Measurements from ENCODE around the gene CCDC180. TPM values are rescaled to one million over a fixed set of nuclear protein-coding genes. Genes with fewer than 3 reads are reported as not detected.
"Not testable (repeated sequence)": the region's sequence is repeated elsewhere in the genome, so short reads cannot be mapped to it uniquely, and the experiment has no call there.

Gene CCDC180
- total RNA-seq, 2 donors from 2014 or later = 3.2 to 4.9 TPM

DNA sequence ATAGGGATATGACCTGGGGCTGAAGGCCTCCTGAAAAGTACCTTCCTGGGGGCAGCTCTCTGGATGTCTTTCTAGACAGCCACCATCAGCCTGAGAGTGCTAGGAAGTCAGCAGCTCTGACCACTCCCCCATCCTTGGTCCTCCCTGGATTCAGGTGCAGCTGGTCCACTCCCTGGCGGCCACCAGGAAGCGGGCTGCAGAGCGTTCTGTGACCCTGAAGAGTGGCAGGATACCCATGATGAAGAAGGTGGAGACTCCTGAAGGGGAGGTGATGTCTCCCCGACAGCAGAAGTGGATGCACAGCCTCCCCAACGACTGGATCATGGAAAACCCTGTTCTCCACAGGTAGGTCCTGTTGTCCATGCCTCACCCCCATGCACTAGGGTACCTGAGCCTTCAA lies 1.8 kb downstream of the CCDC180 start:
- intact Hi-C loops (cut with DNase I) = no loop called here
- no peak for DNase-seq (ENCODE audit: low spot score)

DNA sequence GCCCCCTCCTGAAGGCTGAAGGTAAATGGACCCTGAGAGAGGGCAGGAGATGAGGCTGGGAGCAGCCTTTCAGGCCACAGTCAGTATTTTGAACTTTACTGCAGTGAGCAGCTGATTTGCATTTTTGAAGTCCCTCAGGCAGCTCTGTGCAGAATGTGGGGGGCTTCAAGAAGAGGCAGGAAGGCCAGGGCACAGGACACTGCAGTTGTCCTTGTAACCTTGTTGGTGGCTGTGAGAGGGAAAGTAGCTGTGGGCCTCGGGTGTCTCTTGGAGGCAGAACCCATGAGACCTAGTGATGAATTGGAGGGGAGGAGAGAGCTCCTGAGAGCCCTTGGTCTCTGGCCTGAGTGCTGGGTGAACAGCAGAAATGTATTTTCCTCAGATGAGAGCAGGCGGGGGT lies 2.6 kb downstream of the CCDC180 start:
- intact Hi-C loops (cut with DNase I) = no loop called here
- DNase-seq (ENCODE audit: low spot score) = no peak

- intact Hi-C loops (cut with DNase I) = no loop called here
- DNase-seq (ENCODE audit: low spot score) = no peak
These were observed 3.4 kb downstream of the CCDC180 start for GRCh38 chr9:97310896-97311295.

DNA sequence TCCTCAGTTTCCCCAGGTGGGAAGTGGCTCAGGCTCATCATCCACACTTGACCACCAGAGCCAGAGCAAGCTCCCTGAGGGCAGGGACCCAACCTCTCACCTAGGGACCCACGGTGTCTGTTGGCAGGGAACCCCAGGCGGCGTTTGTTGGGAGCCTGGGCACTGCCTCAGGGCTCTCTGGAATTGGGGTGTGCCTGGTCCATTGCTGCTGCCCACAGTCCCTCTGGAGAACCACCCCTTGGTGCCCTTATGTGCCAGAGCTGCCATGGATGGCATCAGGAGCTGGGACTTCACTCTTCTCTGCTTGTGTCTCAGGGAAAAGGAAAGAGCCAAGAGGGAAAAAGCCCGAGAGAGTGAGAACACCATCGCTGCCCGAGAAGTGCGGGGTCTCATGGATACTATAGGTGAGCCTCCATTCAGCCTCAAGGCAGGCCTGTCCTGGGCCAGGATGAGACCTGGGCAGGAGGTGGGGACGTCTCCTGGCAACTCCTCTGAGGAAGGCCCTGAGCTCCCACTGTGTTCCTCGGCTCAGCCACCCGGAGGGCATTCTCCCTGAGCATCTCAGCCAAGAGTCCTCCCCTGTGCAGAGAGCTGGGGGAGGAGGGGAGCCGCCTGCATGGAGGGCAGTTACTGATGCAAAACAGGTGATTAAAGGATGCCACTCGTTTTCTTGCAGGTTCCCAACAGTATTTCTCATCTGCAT lies 4.5 kb downstream of the CCDC180 start:
- intact Hi-C loops (cut with DNase I) = no loop called here

DNA sequence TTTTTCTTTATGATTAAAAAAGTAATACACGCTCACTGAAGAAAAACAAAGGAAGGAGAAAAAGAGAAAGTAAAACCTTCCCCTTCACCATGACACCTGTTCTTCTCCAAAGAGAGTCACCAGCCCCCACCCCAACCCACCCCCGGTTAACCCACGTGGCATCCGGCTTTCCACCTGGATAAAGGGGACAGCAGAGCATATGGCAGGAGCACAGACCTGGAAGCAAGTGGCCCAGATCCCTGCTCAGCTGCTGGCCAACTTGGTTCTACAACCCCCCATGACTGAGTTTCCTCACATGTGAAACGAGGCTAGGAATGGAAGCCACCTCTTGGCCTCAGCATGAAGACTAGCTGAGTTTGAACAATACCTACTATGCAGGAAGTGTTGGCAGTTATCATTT lies 5.1 kb downstream of the CCDC180 start:
- DNase-seq (ENCODE audit: low spot score) = no peak
- intact Hi-C loops (cut with DNase I) = no loop called here

More for the DNA sequence above, 4.5 kb downstream of the CCDC180 start:
- no peak for DNase-seq (ENCODE audit: low spot score)

DNA sequence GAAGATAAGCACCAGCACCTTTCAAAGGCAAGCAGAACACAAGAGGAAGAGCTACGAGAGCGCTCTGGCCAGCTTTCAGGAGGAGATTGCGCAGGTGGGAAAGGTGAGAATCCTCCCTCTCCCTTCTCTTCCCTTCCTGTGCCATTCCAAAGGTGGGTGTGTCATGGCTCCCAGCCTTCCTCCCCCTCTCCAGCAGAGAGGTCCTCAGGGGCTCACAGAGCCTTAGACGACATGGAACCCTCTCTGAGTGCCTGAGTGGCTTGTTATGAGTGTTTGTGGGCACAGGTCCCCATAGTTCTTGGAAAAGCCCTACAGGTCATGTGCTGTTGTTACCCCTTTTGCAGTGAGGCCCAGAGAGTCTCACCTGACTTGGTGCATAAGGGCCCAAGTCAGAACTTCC lies 5.8 kb downstream of the CCDC180 start:
- DNase-seq (ENCODE audit: low spot score) = no peak
- intact Hi-C loops (cut with DNase I) = no loop called here

DNA sequence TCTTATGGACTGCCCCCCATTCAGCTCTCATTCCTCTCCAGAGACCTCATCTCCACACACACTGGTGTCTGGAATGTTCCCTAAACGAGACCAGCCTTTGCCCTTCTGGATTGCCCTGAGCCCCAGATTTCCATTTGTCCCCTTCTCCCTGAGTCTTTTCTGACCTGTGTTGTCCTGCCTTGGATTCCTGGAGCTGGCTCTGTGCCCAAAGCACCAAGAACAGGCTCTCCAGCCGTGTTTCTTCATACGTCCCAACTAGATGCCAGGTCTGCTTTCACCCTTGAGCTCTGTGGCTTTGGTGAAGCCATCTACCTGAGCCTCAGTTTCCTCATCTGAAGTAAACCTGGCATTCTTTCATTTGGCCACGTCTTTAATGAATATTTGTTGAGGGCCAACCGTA lies 6.3 kb downstream of the CCDC180 start:
- intact Hi-C loops (cut with DNase I) = no loop called here
- no peak for DNase-seq (ENCODE audit: low spot score)

- intact Hi-C loops (cut with DNase I) = no loop called here
- DNase-seq (ENCODE audit: low spot score) = no peak
These were observed 7.0 kb downstream of the CCDC180 start for GRCh38 chr9:97314503-97314902.

GRCh38 chr9:97315550-97315949 lies 8.1 kb downstream of the CCDC180 start:
- intact Hi-C loops (cut with DNase I) = no loop called here
- no peak for DNase-seq (ENCODE audit: low spot score)

- intact Hi-C loops (cut with DNase I) = no loop called here
- no peak for DNase-seq (ENCODE audit: low spot score)
These were observed 9.4 kb downstream of the CCDC180 start for GRCh38 chr9:97316904-97317303.

DNA sequence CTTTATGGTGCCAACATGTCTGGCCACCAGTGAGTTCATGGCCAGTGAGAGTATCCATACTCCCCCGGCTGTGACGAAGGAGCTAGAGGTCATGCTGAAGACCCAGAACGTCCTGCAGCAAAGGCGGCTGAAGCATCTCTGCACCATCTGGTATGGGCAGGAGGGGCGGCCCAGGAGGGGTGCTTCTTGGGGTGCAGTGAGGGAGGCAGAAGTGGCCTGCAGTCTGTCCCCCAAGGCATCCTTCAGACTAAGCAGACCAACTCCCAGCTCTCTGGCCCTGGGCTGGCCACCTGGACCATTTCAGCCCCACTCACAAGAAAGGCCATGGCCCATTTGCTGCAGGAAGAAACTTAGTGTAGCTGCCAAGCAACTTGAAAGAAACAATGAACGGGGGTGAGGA lies 11.0 kb downstream of the CCDC180 start:
- DNase-seq (ENCODE audit: low spot score) = no peak
- intact Hi-C loops (cut with DNase I) = no loop called here

- intact Hi-C loops (cut with DNase I) = no loop called here
- no peak for DNase-seq (ENCODE audit: low spot score)
These were observed 11.9 kb downstream of the CCDC180 start for GRCh38 chr9:97319395-97319794.

- DNase-seq (ENCODE audit: low spot score) = no peak
- intact Hi-C loops (cut with DNase I) = no loop called here
These were observed 12.7 kb downstream of the CCDC180 start for GRCh38 chr9:97320080-97320642.

DNA sequence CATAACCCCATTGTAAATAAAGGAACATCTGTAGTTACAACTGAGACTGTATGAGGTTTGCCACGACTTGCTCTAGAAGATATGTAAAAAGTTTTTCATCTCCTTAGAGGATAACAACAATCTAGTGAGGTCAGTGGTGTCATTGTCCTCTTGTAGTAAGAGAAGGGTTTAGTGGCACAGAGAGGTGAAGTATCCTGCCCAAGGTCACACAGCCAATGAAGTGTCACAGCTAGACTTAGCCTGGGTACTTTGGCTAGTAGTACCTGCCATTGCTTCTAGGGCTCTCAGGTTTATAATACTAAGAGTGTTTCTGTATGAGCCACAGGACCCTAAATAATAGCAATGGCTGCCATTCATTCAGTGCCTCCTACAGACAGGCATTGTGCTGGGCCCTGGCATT lies 13.8 kb downstream of the CCDC180 start:
- intact Hi-C loops (cut with DNase I) = no loop called here
- DNase-seq (ENCODE audit: low spot score) = no peak

- intact Hi-C loops (cut with DNase I) = no loop called here
- DNase-seq (ENCODE audit: low spot score) = no peak
These were observed 14.2 kb downstream of the CCDC180 start for GRCh38 chr9:97321691-97322090.

GRCh38 chr9:97322105-97322504 lies 14.6 kb downstream of the CCDC180 start:
- DNase-seq (ENCODE audit: low spot score) = no peak
- intact Hi-C loops (cut with DNase I) = no loop called here

DNA sequence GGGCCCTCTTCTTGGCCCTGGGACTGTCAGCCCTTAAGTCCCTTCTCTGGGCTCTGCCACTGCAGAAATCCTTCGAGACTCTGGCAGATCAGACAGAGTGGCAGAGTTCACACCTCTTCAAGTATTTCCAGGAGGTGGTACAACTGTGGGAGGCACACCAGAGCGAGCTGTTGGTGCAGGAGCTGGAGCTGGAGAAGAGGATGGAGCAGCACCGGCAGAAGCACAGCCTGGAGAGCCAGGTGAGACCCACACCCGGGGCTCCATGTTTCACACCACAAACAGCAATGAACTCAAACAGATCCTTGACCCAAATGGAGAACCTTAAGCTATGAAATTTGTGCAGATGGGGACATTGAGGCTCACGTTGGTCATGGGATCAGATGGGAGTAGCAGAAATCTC lies 17.5 kb downstream of the CCDC180 start:
- intact Hi-C loops (cut with DNase I) = no loop called here

GRCh38 chr9:97327562-97327961 lies 20.1 kb downstream of the CCDC180 start:
- intact Hi-C loops (cut with DNase I) = no loop called here
- no peak for DNase-seq (ENCODE audit: low spot score)

More for the DNA sequence above, 17.5 kb downstream of the CCDC180 start:
- no peak for DNase-seq (ENCODE audit: low spot score)

- intact Hi-C loops (cut with DNase I) = no loop called here
- no peak for DNase-seq (ENCODE audit: low spot score)
These were observed 25.5 kb downstream of the CCDC180 start for GRCh38 chr9:97332993-97333392.

GRCh38 chr9:97335622-97336021 lies 28.2 kb downstream of the CCDC180 start:
- DNase-seq (ENCODE audit: low spot score); intact Hi-C loops (cut with DNase I): not testable (repeated sequence)

- intact Hi-C loops (cut with DNase I) = no loop called here
- DNase-seq (ENCODE audit: low spot score) = no peak
These were observed 41.4 kb downstream of the CCDC180 start for GRCh38 chr9:97348871-97349270.
